Smooth muscle cell (in vitro differentiated cells): Measurements from ENCODE around the gene APOB. TPM values are rescaled to one million over a fixed set of nuclear protein-coding genes. Genes with fewer than 3 reads are reported as not detected.

Source experiments
- DNase-seq: peaks from one replicate; lab custom pipeline; 2025; ENCODE audit not compliant: unreplicated experiment; lab: John Stamatoyannopoulos, UW
- H2AFZ ChIP-seq: fragments of 200-600 bp; sonication (generic); 2 replicates; pipeline ENCODE4 v1.6.0; 2016; ENCODE audit warnings: antibody characterized with exemption, low read depth, mild to moderate bottlenecking
- H3F3A ChIP-seq: fragments of 200-600 bp; sonication (generic); 2 replicates; pipeline ENCODE4 v1.6.0; 2017; ENCODE audit warnings: antibody characterized with exemption, low read depth
- H3K27ac ChIP-seq: fragments of 200-600 bp; sonication (generic); 2 replicates; pipeline ENCODE4 v1.5.1; 2016; ENCODE audit warnings: low read depth, mild to moderate bottlenecking
- H3K27me3 ChIP-seq: fragments of 200-600 bp; sonication (generic); 2 replicates; pipeline ENCODE4 v1.6.1; 2016; ENCODE audit warnings: low read depth, mild to moderate bottlenecking
- H3K36me3 ChIP-seq: fragments of 200-600 bp; sonication (generic); 2 replicates; pipeline ENCODE4 v1.5.1; 2016; ENCODE audit warnings: low read depth
- H3K4me1 ChIP-seq: fragments of 200-600 bp; sonication (generic); 2 replicates; pipeline ENCODE4 v1.5.1; 2016; ENCODE audit warnings: low read depth
- H3K4me2 ChIP-seq: fragments of 200-600 bp; sonication (generic); 2 replicates; pipeline ENCODE4 v1.6.0; 2016; ENCODE audit warnings: mild to moderate bottlenecking
- H3K4me3 ChIP-seq: fragments of 200-600 bp; sonication (generic); 2 replicates; pipeline ENCODE4 v1.5.1; 2016; ENCODE audit warnings: mild to moderate bottlenecking
- H3K79me2 ChIP-seq: fragments of 200-600 bp; sonication (generic); 2 replicates; pipeline ENCODE4 v1.6.0; 2016; ENCODE audit warnings: low read depth, mild to moderate bottlenecking
- H3K9ac ChIP-seq: fragments of 200-600 bp; sonication (generic); 2 replicates; pipeline ENCODE4 v1.6.0; 2016; ENCODE audit warnings: low read depth
- H3K9me3 ChIP-seq: fragments of 200-600 bp; sonication (generic); replicated peaks from 2 replicates; pipeline ENCODE4 v1.5.1; 2016; ENCODE audit warnings: low read depth
- H4K20me1 ChIP-seq: fragments of 200-600 bp; sonication (generic); 2 replicates; pipeline ENCODE4 v1.6.0; 2016; ENCODE audit warnings: low read depth
- CTCF ChIP-seq: fragments of 200-600 bp; sonication (generic); IDR thresholded peaks from 2 replicates; pipeline ENCODE4 v1.5.1; 2017; ENCODE audit warnings: borderline replicate concordance, mild to moderate bottlenecking, antibody characterized with exemption; ENCODE audit not compliant: insufficient read depth, poor library complexity, severe bottlenecking
- WGBS: methylation state at CpG from one replicate; pipeline ENCODE4 v1.1.7; 2016; ENCODE audit warnings: low lambda C conversion rate; 5-methylcytosine and 5-hydroxymethylcytosine counted together
- polyA plus RNA-seq: library from polyadenylated mRNA; unstranded; fragments of >200 nt; fragmentation: Nextera tagmentation; extraction: Ambion mirVana; gene quantifications from 2 replicates; pipeline ENCODE4 v1.2.1, GENCODE V29; 2016
- total RNA-seq: library from RNA; depleted of rRNA; stranded (reverse); fragments of >200 nt; gene quantifications from 2 replicates; pipeline ENCODE4 v1.2.3, GENCODE V29; 2014

Gene APOB
- total and polyA plus RNA-seq, 2 experiments from 2014 or later: under 0.01 to 0.09 TPM

GRCh38 chr2:21014364-21015280 is 29.3 kb downstream of the APOB start:
- WGBS: 88% methylated on average over 6 of the region's 6 CpGs
- no peak overlapping the region for H3K4me3 ChIP-seq
- no peaks in the 10 kb centered on the region for H3F3A ChIP-seq
- no peak overlapping the region for H3K4me2 ChIP-seq
- H3K27ac ChIP-seq: no peak overlapping the region
- H3K79me2 ChIP-seq: no peaks in the 10 kb centered on the region
- no peak for DNase-seq
- H3K27me3 ChIP-seq: peaks cover 42% of the 10 kb centered on the region
- H2AFZ ChIP-seq: no peak overlapping the region
- TF ChIP-seq CTCF: no peak
- H3K9me3 ChIP-seq: no peaks in the 10 kb centered on the region
- H4K20me1 ChIP-seq: no peaks in the 10 kb centered on the region
- no peak overlapping the region for H3K9ac ChIP-seq
- no peaks in the 10 kb centered on the region for H3K36me3 ChIP-seq
- no peaks in the 10 kb centered on the region for H3K4me1 ChIP-seq

DNA sequence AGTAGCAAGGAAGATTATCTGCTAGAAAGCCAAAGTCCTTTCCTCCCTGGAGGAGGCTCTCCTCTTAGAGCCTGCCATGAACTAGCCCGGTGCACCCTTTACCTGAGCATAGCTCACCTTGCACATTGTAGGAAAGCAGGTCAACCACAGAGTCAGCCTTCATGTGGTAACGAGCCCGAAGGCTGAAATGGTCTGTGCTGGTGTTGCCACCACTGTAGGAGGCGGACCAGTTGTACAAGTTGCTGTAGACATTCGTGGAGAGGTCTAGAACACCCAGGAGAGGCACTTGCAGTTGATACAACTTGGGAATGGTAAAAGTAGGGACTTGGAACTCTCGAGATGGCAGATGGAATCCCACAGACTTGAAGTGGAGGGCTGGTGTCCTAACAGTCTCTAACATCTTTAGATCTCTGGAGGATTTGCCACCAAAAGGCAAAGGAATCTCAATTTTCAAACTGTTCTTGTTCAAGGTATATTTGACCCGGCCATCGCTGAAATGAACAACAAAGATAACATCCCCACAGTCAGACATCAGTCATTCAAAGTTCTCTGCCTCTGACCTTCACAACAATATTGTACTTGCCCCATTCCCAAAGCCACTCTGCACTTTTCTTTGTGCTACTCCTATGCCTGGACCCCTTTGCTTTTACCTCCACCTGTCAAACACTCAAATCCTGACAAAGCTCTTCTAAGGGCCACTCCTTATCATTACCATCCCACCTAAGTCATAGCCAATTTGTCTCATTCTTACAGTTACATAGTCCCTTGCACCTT is 30.6 kb downstream of the APOB start:
- Histone ChIP-seq H3K36me3 (no peaks in the 10 kb centered on the region), H3K9me3 (no peaks in the 10 kb centered on the region), H3K27me3 (peaks cover 44% of the 10 kb centered on the region), H3K79me2 (no peaks in the 10 kb centered on the region), H3K4me1 (no peaks in the 10 kb centered on the region), H3F3A (no peaks in the 10 kb centered on the region), H3K4me3 (no peak overlapping the region), H3K4me2 (no peak overlapping the region), H3K27ac (no peak overlapping the region), H4K20me1 (no peaks in the 10 kb centered on the region), H2AFZ (no peak overlapping the region), H3K9ac (no peak overlapping the region)
- no peak for TF ChIP-seq CTCF
- no peak for DNase-seq
- WGBS: 89% methylated on average over 8 of the region's 8 CpGs

- no peak overlapping the region for H3K27ac ChIP-seq
- H3F3A ChIP-seq: no peaks in the 10 kb centered on the region
- no peaks in the 10 kb centered on the region for H3K9me3 ChIP-seq
- no peak overlapping the region for H2AFZ ChIP-seq
- H3K9ac ChIP-seq: no peak overlapping the region
- no peak for TF ChIP-seq CTCF
- H3K36me3 ChIP-seq: no peaks in the 10 kb centered on the region
- 97% methylated on average over 3 of the region's 3 CpGs for WGBS
- no peaks in the 10 kb centered on the region for H3K4me1 ChIP-seq
- peaks cover 44% of the 10 kb centered on the region for H3K27me3 ChIP-seq
- H3K4me2 ChIP-seq: no peak overlapping the region
- H3K4me3 ChIP-seq: no peak overlapping the region
- H4K20me1 ChIP-seq: no peaks in the 10 kb centered on the region
- DNase-seq: no peak
- no peaks in the 10 kb centered on the region for H3K79me2 ChIP-seq
Measured at GRCh38 chr2:21012557-21012937, 31.3 kb downstream of the APOB start.
